ENCODE data around the gene ACAT2. TPM values are rescaled to one million over a fixed set of nuclear protein-coding genes. Genes with fewer than 3 reads are reported as not detected.

ACAT2 gene
- total RNA-seq, 1 experiment from 2014 or later: 156 TPM

DNA sequence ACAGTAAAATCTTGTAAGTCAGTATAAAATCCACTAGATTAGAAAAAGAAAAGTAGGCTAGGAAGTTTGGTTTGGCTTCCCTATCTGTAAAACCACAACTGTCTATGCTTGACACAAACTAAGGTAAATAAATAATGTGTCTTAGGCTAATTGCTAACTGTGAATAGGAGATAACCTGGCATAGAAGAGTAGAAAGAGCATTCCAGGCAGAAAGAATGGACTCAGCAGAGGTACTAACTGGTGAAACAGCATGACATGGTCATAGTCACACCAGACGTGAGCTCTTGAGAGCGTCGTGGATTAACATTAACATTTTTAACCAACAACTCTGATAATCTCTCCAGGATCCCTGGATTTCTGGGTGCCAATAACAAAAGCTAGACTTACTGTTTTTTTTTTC lies 43.2 kb upstream of the ACAT2 start:
- no peak for TF ChIP-seq CTCF (conservative IDR thresholded peaks at IDR 0.05)
- no peak overlapping the region for H2BK5ac ChIP-seq (ENCODE audit: insufficient read length, low read length)
- no peak overlapping the region for H4K8ac ChIP-seq (replicated peaks; ENCODE audit: insufficient read length, low read depth, low read length)
- H3K23me2 ChIP-seq (ENCODE audit: insufficient read length, low read depth, low read length, poor library complexity, severe bottlenecking): no peaks in the 10 kb centered on the region
- H2AK5ac ChIP-seq (ENCODE audit: insufficient read length, low read length): no peak overlapping the region
- no peak for DNase-seq
- no peak overlapping the region for H4K5ac ChIP-seq (ENCODE audit: insufficient read length, low read depth, low read length)
- no peaks in the 10 kb centered on the region for H3K27me3 Mint-ChIP-seq (ENCODE audit: low read depth)
- no peaks in the 10 kb centered on the region for H3K79me1 ChIP-seq (ENCODE audit: insufficient read depth, low read depth, low read length, poor library complexity, severe bottlenecking)
- no peaks in the 10 kb centered on the region; the same call in 1 of the 2 replicates for H3K79me2 ChIP-seq (ENCODE audit: insufficient read depth, low read length)
- H2AFZ ChIP-seq (ENCODE audit: low read length): no peak overlapping the region
- WGBS (ENCODE audit: extremely low coverage, insufficient read length, low lambda C conversion rate): no CpG with 5 or more reads among the region's 3 CpGs
- H3K4ac ChIP-seq (ENCODE audit: low read depth, low read length): no peak overlapping the region
- H3K4me1 ChIP-seq (ENCODE audit: insufficient read depth, low read length): no peaks in the 10 kb centered on the region
- no peak overlapping the region for H3K27ac ChIP-seq (ENCODE audit: insufficient read length, low read depth, low read length)
- no peak overlapping the region for H2BK15ac ChIP-seq (ENCODE audit: low read depth, low read length)
- H3K56ac ChIP-seq (ENCODE audit: insufficient read length, low read depth, low read length): no peak overlapping the region
- H3K9ac ChIP-seq (ENCODE audit: extremely low read depth, insufficient read length, low read length): no peak overlapping the region
- no peaks in the 10 kb centered on the region for H3K9me3 Mint-ChIP-seq
- H3K36me3 Mint-ChIP-seq (ENCODE audit: insufficient read depth in 1 of 3, low read depth in 3 of 3): no peaks in the 10 kb centered on the region; a peak in 3 of 7 replicates
- no peak overlapping the region for H2BK120ac ChIP-seq (ENCODE audit: low read depth, low read length, poor library complexity, severe bottlenecking)
- no peak overlapping the region for H3K4me3 Mint-ChIP-seq
- H3K4me1 Mint-ChIP-seq: peaks cover 8% of the 10 kb centered on the region in 2 experiments
- no peak overlapping the region for H2BK20ac ChIP-seq (ENCODE audit: low read depth, low read length, poor library complexity, severe bottlenecking)
- H3K9me3 ChIP-seq (ENCODE audit: control insufficient read depth, low read depth, low read length): no peaks in the 10 kb centered on the region
- no peak overlapping the region for H3K14ac ChIP-seq (ENCODE audit: insufficient read depth, low read length)
- no peak overlapping the region for H3K23ac ChIP-seq (ENCODE audit: insufficient read length, low read depth, low read length)
- no peaks in the 10 kb centered on the region for H4K20me1 ChIP-seq (ENCODE audit: control insufficient read depth, insufficient read depth, insufficient read length)
- no peak overlapping the region for H2BK12ac ChIP-seq (ENCODE audit: insufficient read length, low read depth, low read length)
- no peaks in the 10 kb centered on the region for H3K27me3 ChIP-seq (ENCODE audit: insufficient read depth, low read length)
- H3K18ac ChIP-seq (ENCODE audit: insufficient read length, low read depth, low read length): no peak overlapping the region
- H4K91ac ChIP-seq (ENCODE audit: insufficient read length, low read depth, low read length): no peak overlapping the region
- no peak overlapping the region for H3T11ph ChIP-seq (ENCODE audit: low read length)
- no peak overlapping the region for H3K4me2 ChIP-seq (ENCODE audit: insufficient read depth, insufficient read length, low read length)
- H3K27ac Mint-ChIP-seq: peak overlapping the region; percentile 53 to 79 (median 59); a peak in 3 of 7 replicates

Measured in H9 (cell line).